GM12801 (cell line): Measurements from ENCODE around the gene DMD.

Experiments
- TF ChIP-seq, protein P1 (sequence below): IDR thresholded peaks from one replicate; pipeline ENCODE4 v1.5.1; 2011; ENCODE audit warnings: control low read depth; ENCODE audit not compliant: insufficient read length; ENCODE audit errors: extremely low read depth

DMD gene

DNA sequence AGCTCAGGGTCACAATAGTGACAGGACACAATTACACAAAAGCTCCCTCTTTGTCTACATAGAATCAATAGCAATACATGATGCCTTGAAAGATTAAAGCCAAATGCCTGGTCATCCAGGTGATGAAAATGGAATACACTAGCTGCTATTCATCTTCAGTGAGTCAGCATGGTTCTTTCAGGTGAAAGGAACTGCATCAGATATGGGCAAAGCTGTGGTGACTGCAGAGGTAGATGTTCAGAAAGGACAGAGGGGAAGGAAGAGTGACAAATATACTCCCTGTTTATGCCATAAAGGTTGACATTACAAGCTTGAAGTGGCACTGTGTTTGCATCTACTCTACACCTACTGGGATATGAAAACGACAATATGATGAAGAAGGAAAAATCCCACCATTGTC, 2119.5 kb downstream of the DMD start:
- TF ChIP-seq, protein P1, sequence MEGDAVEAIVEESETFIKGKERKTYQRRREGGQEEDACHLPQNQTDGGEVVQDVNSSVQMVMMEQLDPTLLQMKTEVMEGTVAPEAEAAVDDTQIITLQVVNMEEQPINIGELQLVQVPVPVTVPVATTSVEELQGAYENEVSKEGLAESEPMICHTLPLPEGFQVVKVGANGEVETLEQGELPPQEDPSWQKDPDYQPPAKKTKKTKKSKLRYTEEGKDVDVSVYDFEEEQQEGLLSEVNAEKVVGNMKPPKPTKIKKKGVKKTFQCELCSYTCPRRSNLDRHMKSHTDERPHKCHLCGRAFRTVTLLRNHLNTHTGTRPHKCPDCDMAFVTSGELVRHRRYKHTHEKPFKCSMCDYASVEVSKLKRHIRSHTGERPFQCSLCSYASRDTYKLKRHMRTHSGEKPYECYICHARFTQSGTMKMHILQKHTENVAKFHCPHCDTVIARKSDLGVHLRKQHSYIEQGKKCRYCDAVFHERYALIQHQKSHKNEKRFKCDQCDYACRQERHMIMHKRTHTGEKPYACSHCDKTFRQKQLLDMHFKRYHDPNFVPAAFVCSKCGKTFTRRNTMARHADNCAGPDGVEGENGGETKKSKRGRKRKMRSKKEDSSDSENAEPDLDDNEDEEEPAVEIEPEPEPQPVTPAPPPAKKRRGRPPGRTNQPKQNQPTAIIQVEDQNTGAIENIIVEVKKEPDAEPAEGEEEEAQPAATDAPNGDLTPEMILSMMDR: no peak

DNA sequence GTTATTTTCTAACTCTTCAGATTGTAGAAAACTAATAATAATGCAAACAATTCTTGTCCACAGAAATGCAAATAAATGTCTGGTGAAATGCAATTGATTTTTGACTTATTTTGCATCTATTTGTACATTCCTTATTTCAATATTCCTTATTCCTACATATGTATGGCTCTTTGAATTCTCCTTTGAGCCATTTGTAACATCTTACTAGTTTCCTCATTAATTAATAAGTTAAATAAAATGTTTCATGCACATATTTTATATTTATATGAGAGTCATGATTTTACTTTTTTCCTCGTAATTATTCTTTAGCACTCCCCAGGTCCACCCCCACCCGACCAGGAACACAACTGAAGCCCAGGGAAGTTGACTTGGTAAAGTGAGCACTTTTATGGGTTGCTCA, 2136.8 kb downstream of the DMD start:
- TF ChIP-seq, protein P1: no peak

DNA sequence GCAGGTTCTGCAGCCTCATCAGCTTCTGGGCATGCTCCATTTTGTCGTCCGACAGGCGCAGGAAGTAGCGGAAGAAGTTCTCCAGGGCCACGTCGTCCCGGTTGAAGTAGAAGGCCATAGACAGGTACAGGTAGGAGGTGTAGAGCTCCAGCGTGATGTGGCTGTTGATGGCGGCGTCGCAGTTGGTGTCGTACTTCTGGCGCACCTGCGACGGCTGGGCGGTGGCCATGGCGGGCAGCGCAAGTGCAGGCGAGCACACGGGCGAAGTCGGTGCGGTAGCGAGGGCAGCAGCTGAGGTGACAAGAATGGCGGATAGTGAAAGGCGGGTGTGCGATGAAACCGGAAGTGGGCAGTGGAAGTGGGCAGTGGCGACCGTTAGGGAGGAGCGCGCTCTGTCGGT, 2139.6 kb downstream of the DMD start, which contains the start of gene FTHL17:
TSS of gene FTHL17 (minus strand) at position 317 of the 400 bp plus-strand sequence. CDS start at position 229, 88 bp downstream.
- TF ChIP-seq, protein P1: no peak

DNA sequence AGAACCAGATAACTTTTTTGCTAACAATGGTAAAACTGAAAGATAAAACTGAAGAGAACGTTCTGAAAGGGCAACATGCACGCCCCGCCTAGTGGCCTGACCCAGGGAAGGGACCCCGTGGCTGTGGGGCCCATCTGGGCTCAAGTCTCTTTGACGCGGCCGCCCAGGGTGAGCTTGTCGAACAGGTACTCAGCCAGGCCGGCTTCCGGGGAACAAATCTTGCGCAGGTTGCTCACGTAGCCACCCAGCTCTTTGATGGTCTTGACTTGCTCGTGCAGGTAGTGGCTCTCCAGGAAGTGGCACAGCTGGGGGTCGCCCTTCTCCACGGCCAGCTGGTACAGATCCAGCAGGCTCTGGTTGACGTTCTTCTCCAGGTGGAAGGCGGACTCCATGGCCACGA, 2140.1 kb downstream of the DMD start:
- TF ChIP-seq, protein P1: no peak

DNA sequence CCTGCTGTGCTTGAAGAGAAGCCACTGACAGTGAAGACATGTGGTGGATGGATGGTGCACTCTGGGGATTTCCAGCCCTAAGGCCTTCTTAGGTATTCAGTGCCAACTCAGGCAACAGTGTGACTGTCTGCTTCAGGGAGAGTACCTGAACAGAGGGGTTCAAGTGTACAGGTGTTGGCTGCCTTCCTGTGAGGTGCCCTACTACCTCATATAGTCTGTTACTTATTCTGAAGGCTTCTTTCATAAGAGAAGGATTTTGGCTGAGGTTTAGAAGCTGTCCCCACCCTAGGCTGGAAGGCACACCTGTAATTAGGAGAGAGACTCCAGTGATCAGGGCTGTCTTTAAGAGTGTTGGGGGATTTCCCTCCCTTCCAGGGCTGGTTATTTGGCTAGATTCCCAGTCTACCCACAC, 2141.3 kb downstream of the DMD start:
- TF ChIP-seq, protein P1: no peak
